H1 (cell line): Measurements from ENCODE around the gene PBLD. TPM values are rescaled to one million over a fixed set of nuclear protein-coding genes. Genes with fewer than 3 reads are reported as not detected.

ENCODE experiments used
- CTCF ChIA-PET: fragments of 300-600 bp; sonication (Branson Sonifier 250); formaldehyde crosslinking; loops from one replicate; lab custom pipeline; 2021; ENCODE audit not compliant: partially characterized antibody; lab: Charles Lee
- POLR2A ChIA-PET: fragments of 300-600 bp; sonication (Branson Sonifier 250); formaldehyde crosslinking; loops from one replicate; lab custom pipeline; 2021; ENCODE audit warnings: inconsistent platforms; ENCODE audit not compliant: partially characterized antibody; lab: Charles Lee
- DNase-seq, 2 experiments: peaks; one replicate each; pipeline versions ENCODE4 v3.0.0 to v3.0.0-alpha.2; 2010 to 2022; ENCODE audit warnings: low spot score in 2 of 2, low read depth in 1 of 2, mixed read lengths in 1 of 2
- FAIRE-seq: peaks from 2 replicates; lab custom pipeline; 2011; peaks lifted over from hg19 to GRCh38; lab: Jason Lieb, UNC
- H2AFZ ChIP-seq: 2 replicates; pipeline ENCODE4 v1.8.1; 2012; ENCODE audit warnings: low read length, inconsistent platforms
- H2AK5ac ChIP-seq: 2 replicates; pipeline ENCODE4 v1.6.1; 2013; ENCODE audit warnings: low read depth, low read length
- H2BK120ac ChIP-seq: replicated peaks from 2 replicates; pipeline ENCODE3; 2013; ENCODE audit warnings: low read depth, low read length, inconsistent platforms
- H2BK12ac ChIP-seq: 2 replicates; pipeline ENCODE4 v1.6.1; 2013; ENCODE audit warnings: low read depth, low read length
- H2BK15ac ChIP-seq: 2 replicates; pipeline ENCODE4 v1.6.1; 2013; ENCODE audit warnings: low read length
- H2BK20ac ChIP-seq: 2 replicates; pipeline ENCODE4 v1.6.1; 2013; ENCODE audit warnings: low read length
- H2BK5ac ChIP-seq: 2 replicates; pipeline ENCODE4 v1.6.1; 2013; ENCODE audit warnings: low read depth, low read length
- H3K14ac ChIP-seq: 2 replicates; pipeline ENCODE4 v1.6.1; 2013; ENCODE audit warnings: inconsistent platforms; ENCODE audit not compliant: insufficient read length
- H3K18ac ChIP-seq: 2 replicates; pipeline ENCODE4 v1.6.1; 2013; ENCODE audit warnings: low read length; ENCODE audit errors: extremely low read depth
- H3K23ac ChIP-seq: 2 replicates; pipeline ENCODE4 v1.6.1; 2013; ENCODE audit warnings: inconsistent platforms; ENCODE audit not compliant: insufficient read length
- H3K23me2 ChIP-seq: 2 replicates; pipeline ENCODE4 v1.6.1; 2013; ENCODE audit warnings: low read depth, low read length
- H3K27ac ChIP-seq: 2 replicates; pipeline ENCODE4 v1.6.1; 2011; ENCODE audit warnings: low read depth, low read length, inconsistent platforms
- H3K27me3 ChIP-seq, 4 experiments: replicated peaks in 1 of 4; 1 replicate in 1 of 4; 2 replicates in 3 of 4; pipeline versions ENCODE4 v1.6.1 to v1.8.1; 2011 to 2013; ENCODE audit warnings: low read length in 3 of 4, mild to moderate bottlenecking in 3 of 4, inconsistent platforms in 2 of 4, mixed read lengths in 2 of 4, moderate library complexity in 1 of 4; ENCODE audit not compliant: control insufficient read depth in 3 of 4, insufficient read depth in 3 of 4; ENCODE audit errors: extremely low read depth in 1 of 4
- H3K36me3 ChIP-seq, 4 experiments: 2 replicates each; pipeline versions ENCODE4 v1.6.1 to v1.8.1; 2011 to 2013; ENCODE audit warnings: mild to moderate bottlenecking in 4 of 4, low read length in 3 of 4, moderate library complexity in 2 of 4, control low read depth in 1 of 4, inconsistent platforms in 1 of 4; ENCODE audit not compliant: insufficient read depth in 4 of 4, control insufficient read depth in 2 of 4
- H3K4ac ChIP-seq: replicated peaks from 2 replicates; pipeline ENCODE3; 2013; ENCODE audit warnings: low read length, low read depth, mixed read lengths, inconsistent platforms; ENCODE audit not compliant: insufficient read length
- H3K4me1 ChIP-seq, 4 experiments: replicated peaks in 1 of 4; 1 replicate in 1 of 4; 2 replicates in 3 of 4; pipeline versions ENCODE4 v1.6.1 to v1.8.1; 2011 to 2013; ENCODE audit warnings: low read length in 3 of 4, inconsistent platforms in 2 of 4, mixed read lengths in 1 of 4; ENCODE audit not compliant: insufficient read depth in 4 of 4, control insufficient read depth in 3 of 4
- H3K4me2 ChIP-seq, 2 experiments: 2 replicates each; pipeline versions ENCODE4 v1.6.1 to v1.8.1; 2011 to 2013; ENCODE audit warnings: low read depth in 2 of 2, low read length in 2 of 2, control low read depth in 1 of 2, inconsistent platforms in 1 of 2, mild to moderate bottlenecking in 1 of 2; ENCODE audit not compliant: insufficient read depth in 1 of 2
- H3K4me3 ChIP-seq, 4 experiments: fragments of 200-600, 300-600 bp in 1 of 4; sonication (generic), shearing (Covaris generic), sonication (Bioruptor Twin) in 1 of 4; 2 replicates each; pipeline versions ENCODE4 v1.5.1 to v1.8.1; 2011 to 2016; ENCODE audit warnings: low read length in 4 of 4, low read depth in 3 of 4, control low read depth in 2 of 4, inconsistent platforms in 2 of 4, mild to moderate bottlenecking in 2 of 4, mixed read lengths in 1 of 4, moderate library complexity in 1 of 4; ENCODE audit not compliant: insufficient read depth in 2 of 4; ENCODE audit errors: extremely low read depth in 1 of 4
- H3K56ac ChIP-seq: replicated peaks from 2 replicates; pipeline ENCODE3; 2013; ENCODE audit warnings: low read depth, mild to moderate bottlenecking, mixed read lengths, low read length, inconsistent platforms; ENCODE audit not compliant: insufficient read length
- H3K79me1 ChIP-seq: 2 replicates; pipeline ENCODE4 v1.6.1; 2013; ENCODE audit warnings: low read depth, low read length, control low read depth
- H3K79me2 ChIP-seq, 2 experiments: 2 replicates each; pipeline versions ENCODE4 v1.6.1 to v1.8.1; 2012 to 2013; ENCODE audit warnings: low read length in 2 of 2, mild to moderate bottlenecking in 2 of 2, inconsistent platforms in 1 of 2; ENCODE audit not compliant: insufficient read depth in 2 of 2, control insufficient read depth in 1 of 2
- H3K9ac ChIP-seq, 4 experiments: replicated peaks in 1 of 4; 1 replicate in 1 of 4; 2 replicates in 3 of 4; pipeline versions ENCODE4 v1.6.1 to v1.8.1; 2011 to 2013; ENCODE audit warnings: low read depth in 3 of 4, low read length in 3 of 4, control low read depth in 2 of 4, mild to moderate bottlenecking in 2 of 4, moderate library complexity in 2 of 4, inconsistent platforms in 1 of 4; ENCODE audit errors: extremely low read depth in 1 of 4
- H3K9me3 ChIP-seq, 2 experiments: 2 replicates each; pipeline versions ENCODE4 v1.6.1 to v1.8.1; 2012 to 2013; ENCODE audit warnings: mild to moderate bottlenecking in 2 of 2, moderate library complexity in 2 of 2, control low read depth in 1 of 2, inconsistent platforms in 1 of 2, low read depth in 1 of 2, low read length in 1 of 2, mixed read lengths in 1 of 2; ENCODE audit not compliant: insufficient read depth in 2 of 2
- H4K20me1 ChIP-seq, 2 experiments: replicated peaks in 1 of 2; 2 replicates each; pipeline versions ENCODE3 to v1.8.1; 2011 to 2013; ENCODE audit warnings: inconsistent platforms in 2 of 2, low read length in 2 of 2, mild to moderate bottlenecking in 1 of 2; ENCODE audit not compliant: insufficient read depth in 2 of 2, control insufficient read depth in 1 of 2
- H4K5ac ChIP-seq: 2 replicates; pipeline ENCODE4 v1.6.1; 2013; ENCODE audit warnings: low read length, low read depth, mixed read lengths, inconsistent platforms; ENCODE audit not compliant: insufficient read length
- H4K8ac ChIP-seq: 2 replicates; pipeline ENCODE4 v1.8.0; 2013; ENCODE audit warnings: mild to moderate bottlenecking, moderate library complexity, low read length, inconsistent platforms; ENCODE audit not compliant: insufficient read depth; ENCODE audit errors: extremely low read depth
- H4K91ac ChIP-seq: replicated peaks from 2 replicates; pipeline ENCODE3; 2013; ENCODE audit warnings: low read length, mixed read lengths, inconsistent platforms; ENCODE audit not compliant: insufficient read length
- ASH2L ChIP-seq: fragments of 200-600, 300-600 bp; sonication (generic); IDR thresholded peaks from one replicate; pipeline ENCODE4 v1.7.1; 2017; ENCODE audit warnings: low read length
- BRCA1 ChIP-seq: IDR thresholded peaks from 2 replicates; pipeline ENCODE4 v1.6.1; 2012; ENCODE audit warnings: low read depth, low read length, improper control_type of control experiment
- CHD1 ChIP-seq: IDR thresholded peaks from 2 replicates; pipeline ENCODE4 v1.6.1; 2012; ENCODE audit warnings: low read depth, low read length, improper control_type of control experiment
- JUN ChIP-seq: IDR thresholded peaks from 2 replicates; pipeline ENCODE4 v1.6.1; 2011; ENCODE audit warnings: low read depth, mild to moderate bottlenecking, improper control_type of control experiment, low read length
- KDM1A ChIP-seq: fragments of 200-600, 300-600 bp; sonication (generic); IDR thresholded peaks from 2 replicates; pipeline ENCODE4 v1.7.1; 2016; ENCODE audit warnings: mild to moderate bottlenecking, low read length, borderline replicate concordance
- POLR2A ChIP-seq, 2 experiments: IDR thresholded peaks; 1 replicate in 1 of 2; 2 replicates in 1 of 2; pipeline ENCODE4 v1.6.1; 2011; ENCODE audit warnings: low read depth in 2 of 2, low read length in 2 of 2, mild to moderate bottlenecking in 2 of 2; ENCODE audit errors: control extremely low read depth in 1 of 2
- RAD21 ChIP-seq, 2 experiments: IDR thresholded peaks in 1 of 2; conservative IDR thresholded peaks in 1 of 2; 2 replicates each; pipeline ENCODE4 v1.6.1; 2011; ENCODE audit warnings: low read depth in 2 of 2, low read length in 2 of 2, improper control_type of control experiment in 1 of 2, inconsistent platforms in 1 of 2, mild to moderate bottlenecking in 1 of 2, moderate library complexity in 1 of 2
- RXRA ChIP-seq: IDR thresholded peaks from 2 replicates; pipeline ENCODE4 v1.6.1; 2011; ENCODE audit warnings: low read depth, mild to moderate bottlenecking, low read length, moderate library complexity; ENCODE audit not compliant: insufficient read depth
- SIN3A ChIP-seq, 2 experiments: IDR thresholded peaks in 1 of 2; conservative IDR thresholded peaks in 1 of 2; 2 replicates each; pipeline ENCODE4 v1.6.1; 2011 to 2012; ENCODE audit warnings: low read length in 2 of 2, improper control_type of control experiment in 1 of 2, low read depth in 1 of 2, mild to moderate bottlenecking in 1 of 2
- SIX5 ChIP-seq: IDR thresholded peaks from 2 replicates; pipeline ENCODE4 v1.6.1; 2011; ENCODE audit warnings: mild to moderate bottlenecking, low read depth, low read length
- SRF ChIP-seq: IDR thresholded peaks from 2 replicates; pipeline ENCODE4 v1.6.1; 2011; ENCODE audit warnings: mild to moderate bottlenecking, low read depth, low read length, moderate library complexity
- YY1 ChIP-seq: IDR thresholded peaks from 2 replicates; pipeline ENCODE4 v1.6.1; 2011; ENCODE audit warnings: low read depth, mild to moderate bottlenecking, low read length
- ZNF274 ChIP-seq: IDR thresholded peaks from 2 replicates; pipeline ENCODE4 v1.7.0; 2012; ENCODE audit warnings: low read length, borderline replicate concordance; ENCODE audit errors: extremely low read depth
- WGBS, 2 experiments: shearing (Covaris generic) in 1 of 2; methylation state at CpG; one replicate each; pipeline versions ENCODE4 v1.1.6 to v1.1.7; 2013 to 2015; ENCODE audit warnings: low lambda C conversion rate in 2 of 2, mixed read lengths in 2 of 2, inconsistent platforms in 1 of 2, low coverage in 1 of 2, missing lambda C conversion rate in 1 of 2; ENCODE audit not compliant: insufficient replicate concordance in 2 of 2, insufficient coverage in 1 of 2, insufficient read length in 1 of 2; ENCODE audit errors: extremely low coverage in 1 of 2, missing lambda C conversion rate in 1 of 2; 5-methylcytosine and 5-hydroxymethylcytosine counted together
- polyA plus RNA-seq, 7 experiments: library from polyadenylated mRNA; depleted of rRNA in 3 of 7; stranded (reverse) in 5 of 7; unstranded in 2 of 7; fragments of >200 nt in 5 of 7; fragments of 200-250 nt in 2 of 7; gene quantifications; 1 replicate in 5 of 7; 2 replicates in 1 of 7; 4 replicates in 1 of 7; pipeline versions ENCODE4 v1.2.1 to v1.2.3, GENCODE V29; 2011 to 2013; ENCODE audit warnings: missing spikeins in 2 of 7, mixed read lengths in 2 of 7
- total RNA-seq: library from RNA; stranded (reverse); fragmentation: NEBNext Ultra II Directional; extraction: Animal tissue kit (Norgen Biotek cat#: 25700); gene quantifications from 2 replicates; pipeline ENCODE4 v1.2.1, GENCODE V29; 2021
- TF ChIP-seq, protein P1 (sequence below): IDR thresholded peaks from 2 replicates; pipeline ENCODE4 v1.6.1; 2012; ENCODE audit warnings: inconsistent platforms

PBLD gene
- total and polyA plus RNA-seq, 2 of the 8 experiments (the other 6 are each of a cell fraction or from before 2014, with no cell fraction given): 0.56 to 2.0 TPM

DNA sequence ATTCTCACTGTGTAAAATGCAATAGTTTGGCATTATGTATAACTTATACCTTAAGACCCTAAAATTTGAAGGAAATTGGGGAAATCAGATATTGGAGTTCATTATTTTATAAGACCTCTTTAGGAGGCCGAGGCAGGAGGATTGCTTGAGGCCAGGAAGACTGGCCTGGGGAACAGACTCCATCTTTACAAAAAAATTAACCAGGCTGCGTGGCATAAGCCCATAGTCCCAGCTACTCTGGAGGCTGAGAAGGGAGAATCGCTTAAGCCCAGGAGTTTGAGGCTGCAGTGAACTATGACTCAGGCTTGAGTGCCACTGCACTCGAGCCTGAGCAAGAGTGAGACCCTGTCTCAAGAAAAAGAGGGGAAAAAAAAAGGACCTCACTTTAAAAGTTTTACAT lies 14.0 kb upstream of the PBLD start:
- peaks cover 0 to under 1% of the 10 kb centered on the region in 2 experiments for H4K20me1 ChIP-seq
- H3K23ac ChIP-seq: no peak overlapping the region
- no peaks in the 10 kb centered on the region for H3K79me1 ChIP-seq
- no peak overlapping the region for H2AFZ ChIP-seq
- no peak overlapping the region for H2BK20ac ChIP-seq
- H3K27me3 ChIP-seq: no peaks in the 10 kb centered on the region
- no peak overlapping the region for H3K14ac ChIP-seq
- no peak overlapping the region for H3K4me2 ChIP-seq
- no peak overlapping the region for H2AK5ac ChIP-seq
- H4K91ac ChIP-seq: no peak overlapping the region
- peaks cover 7 to 42% (median 18%) of the 10 kb centered on the region in 4 experiments; a peak in 7 of 8 replicates for H3K36me3 ChIP-seq
- no peak overlapping the region for H2BK15ac ChIP-seq
- H3K18ac ChIP-seq: no peak overlapping the region
- no peak overlapping the region for H2BK120ac ChIP-seq
- H3K27ac ChIP-seq: no peak overlapping the region
- no peaks in the 10 kb centered on the region for H3K23me2 ChIP-seq
- H2BK5ac ChIP-seq: no peak overlapping the region
- WGBS, 2 experiments: 95% methylated on average over 4 of the region's 4 CpGs; no CpG with 5 or more reads in 1 of the 2 experiments
- DNase-seq (no peak), FAIRE-seq (no peak)
- no peak overlapping the region for H3K9ac ChIP-seq
- H4K5ac ChIP-seq: no peak overlapping the region
- no peak overlapping the region for H4K8ac ChIP-seq
- H3K79me2 ChIP-seq: no peaks in the 10 kb centered on the region
- no peak overlapping the region for H3K4me3 ChIP-seq
- H3K4me1 ChIP-seq: peaks cover 0 to 2% (median 0%) of the 10 kb centered on the region in 4 experiments; a peak in 1 of 7 replicates
- no peak overlapping the region for H3K4ac ChIP-seq
- ChIA-PET CTCF (interaction anchor here (0.6 to 2.3 kb wide), 8 partner anchors 7 to 462 kb away, joined by 3 to 21 read pairs (median 4); no protein-coding TSS in a partner anchor), POLR2A (interaction anchor here (0.7 to 11.0 kb wide), 4 partner anchors 8 to 33 kb away, joined by 3 to 141 read pairs (median 5); partner anchors contain the start of genes HNRNPH3 and PBLD)
- H3K9me3 ChIP-seq: no peaks in the 10 kb centered on the region
- no peak overlapping the region for H3K56ac ChIP-seq
- H2BK12ac ChIP-seq: no peak overlapping the region
- TF ChIP-seq KDM1A (no peak), SRF (no peak), ZNF274 (no peak), JUN (no peak), CHD1 (no peak), RXRA (no peak), POLR2A (IDR thresholded peaks at IDR 0.05; ENCODE audit: control extremely low read depth in 1 of 2, low read depth in 2 of 2, low read length in 2 of 2) (no peak), BRCA1 (no peak), YY1 (no peak), SIX5 (no peak), RAD21 (IDR thresholded peaks at IDR 0.05 in 1 of 2, conservative IDR thresholded peaks at IDR 0.05 in 1 of 2; ENCODE audit: low read depth in 2 of 2, low read length in 2 of 2) (no peak), SIN3A (conservative IDR thresholded peaks at IDR 0.05 in 1 of 2, IDR thresholded peaks at IDR 0.05 in 1 of 2; ENCODE audit: low read depth in 1 of 2, low read length in 2 of 2) (no peak), ASH2L (no peak)
- TF ChIP-seq, protein P1, sequence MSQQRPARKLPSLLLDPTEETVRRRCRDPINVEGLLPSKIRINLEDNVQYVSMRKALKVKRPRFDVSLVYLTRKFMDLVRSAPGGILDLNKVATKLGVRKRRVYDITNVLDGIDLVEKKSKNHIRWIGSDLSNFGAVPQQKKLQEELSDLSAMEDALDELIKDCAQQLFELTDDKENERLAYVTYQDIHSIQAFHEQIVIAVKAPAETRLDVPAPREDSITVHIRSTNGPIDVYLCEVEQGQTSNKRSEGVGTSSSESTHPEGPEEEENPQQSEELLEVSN: no peak
